ENCODE data around the gene CLPTM1L. TPM values are rescaled to one million over a fixed set of nuclear protein-coding genes. Genes with fewer than 3 reads are reported as not detected.

Gene CLPTM1L
- total RNA-seq, 2 donors from 2014 or later = 68.0 to 89.4 TPM

GRCh38 chr5:1317921-1318565, 26.9 kb downstream of the CLPTM1L start:
- peaks cover 21% of the 10 kb centered on the region for H3K4me1 Mint-ChIP-seq
- no peak for TF ChIP-seq CTCF (conservative IDR thresholded peaks at IDR 0.05)
- no peaks in the 10 kb centered on the region for H3K27me3 Mint-ChIP-seq (ENCODE audit: insufficient read depth)
- H3K4me1 ChIP-seq (ENCODE audit: control insufficient read depth, insufficient read depth, low read length) = peaks cover 6% of the 10 kb centered on the region
- H3K27me3 ChIP-seq (ENCODE audit: control insufficient read depth, insufficient read depth, low read length, poor library complexity, severe bottlenecking) = no peaks in the 10 kb centered on the region
- no peak overlapping the region for H3K4me3 ChIP-seq (ENCODE audit: low read length)
- no peaks in the 10 kb centered on the region for H3K9me3 ChIP-seq (ENCODE audit: control insufficient read depth, low read length)
- no peak overlapping the region for H3K27ac ChIP-seq (ENCODE audit: low read depth, low read length)
- H3K36me3 ChIP-seq (ENCODE audit: control insufficient read depth, insufficient read depth, low read length) = peaks cover 46% of the 10 kb centered on the region
- peak; percentile 26 for DNase-seq
- WGBS, 2 experiments (ENCODE audit: insufficient coverage in 1 of 2, insufficient read length in 1 of 2) = 95 to 97% methylated on average over 25 to 26 of the region's 26 CpGs
- no peaks in the 10 kb centered on the region for H3K9me3 Mint-ChIP-seq
- no peak overlapping the region for H3K9ac ChIP-seq (ENCODE audit: extremely low read depth, low read length, poor library complexity, severe bottlenecking)
- no peak overlapping the region for H3K27ac Mint-ChIP-seq
- no peak overlapping the region for H3K4me3 Mint-ChIP-seq
- H3K36me3 Mint-ChIP-seq (ENCODE audit: low read depth) = peaks cover 45% of the 10 kb centered on the region

- H3K4me1 Mint-ChIP-seq = peaks cover 21% of the 10 kb centered on the region
- 89 to 92% methylated on average over 13 to 17 of the region's 17 CpGs for WGBS, 2 experiments (ENCODE audit: insufficient coverage in 1 of 2, insufficient read length in 1 of 2)
- no peaks in the 10 kb centered on the region for H3K9me3 ChIP-seq (ENCODE audit: control insufficient read depth, low read length)
- H3K27me3 ChIP-seq (ENCODE audit: control insufficient read depth, insufficient read depth, low read length, poor library complexity, severe bottlenecking) = no peaks in the 10 kb centered on the region
- H3K27ac Mint-ChIP-seq = peak overlapping the region; percentile 78
- DNase-seq = peak; percentile 46
- H3K36me3 ChIP-seq (ENCODE audit: control insufficient read depth, insufficient read depth, low read length) = peaks cover 35% of the 10 kb centered on the region
- H3K4me3 Mint-ChIP-seq = peak overlapping the region; percentile 30
- H3K27me3 Mint-ChIP-seq (ENCODE audit: insufficient read depth) = no peaks in the 10 kb centered on the region
- TF ChIP-seq CTCF (conservative IDR thresholded peaks at IDR 0.05) = no peak
- H3K36me3 Mint-ChIP-seq (ENCODE audit: low read depth) = peaks cover 39% of the 10 kb centered on the region
- H3K27ac ChIP-seq (ENCODE audit: low read depth, low read length) = no peak overlapping the region
- peaks cover 6% of the 10 kb centered on the region for H3K4me1 ChIP-seq (ENCODE audit: control insufficient read depth, insufficient read depth, low read length)
- peaks cover 2% of the 10 kb centered on the region for H3K9me3 Mint-ChIP-seq
- H3K9ac ChIP-seq (ENCODE audit: extremely low read depth, low read length, poor library complexity, severe bottlenecking) = no peak overlapping the region
- no peak overlapping the region for H3K4me3 ChIP-seq (ENCODE audit: low read length)
Observed at GRCh38 chr5:1316588-1317340, 28.1 kb downstream of the CLPTM1L start.

- H3K27ac Mint-ChIP-seq = peak overlapping the region; percentile 78
- no peak overlapping the region for H3K9ac ChIP-seq (ENCODE audit: extremely low read depth, low read length, poor library complexity, severe bottlenecking)
- peaks cover 9% of the 10 kb centered on the region for H3K9me3 Mint-ChIP-seq
- peaks cover 21% of the 10 kb centered on the region for H3K4me1 Mint-ChIP-seq
- peaks cover 6% of the 10 kb centered on the region for H3K4me1 ChIP-seq (ENCODE audit: control insufficient read depth, insufficient read depth, low read length)
- H3K36me3 ChIP-seq (ENCODE audit: control insufficient read depth, insufficient read depth, low read length) = peaks cover 28% of the 10 kb centered on the region
- no peak for TF ChIP-seq CTCF (conservative IDR thresholded peaks at IDR 0.05)
- H3K27me3 ChIP-seq (ENCODE audit: control insufficient read depth, insufficient read depth, low read length, poor library complexity, severe bottlenecking) = no peaks in the 10 kb centered on the region
- peaks cover 3% of the 10 kb centered on the region for H3K9me3 ChIP-seq (ENCODE audit: control insufficient read depth, low read length)
- peak; percentile 75 for DNase-seq
- peaks cover 3% of the 10 kb centered on the region for H3K27me3 Mint-ChIP-seq (ENCODE audit: insufficient read depth)
- peak overlapping the region; percentile 30 for H3K4me3 Mint-ChIP-seq
- no peak overlapping the region for H3K27ac ChIP-seq (ENCODE audit: low read depth, low read length)
- 65 to 70% methylated on average over 26 to 33 of the region's 33 CpGs for WGBS, 2 experiments (ENCODE audit: insufficient coverage in 1 of 2, insufficient read length in 1 of 2)
- H3K36me3 Mint-ChIP-seq (ENCODE audit: low read depth) = peaks cover 31% of the 10 kb centered on the region
- peak overlapping the region; percentile 13 for H3K4me3 ChIP-seq (ENCODE audit: low read length)
Observed at GRCh38 chr5:1315709-1316587, 29.0 kb downstream of the CLPTM1L start.

All from endodermal cell (in vitro differentiated cells).